Measurements from ENCODE around the gene HPSE. TPM values are rescaled to one million over a fixed set of nuclear protein-coding genes. Genes with fewer than 3 reads are reported as not detected.
"Not testable (repeated sequence)": the region's sequence is repeated elsewhere in the genome, so short reads cannot be mapped to it uniquely, and the experiment has no call there.

HPSE gene
- total RNA-seq, 2 experiments from 2014 or later, result 5.5 to 6.0 TPM

DNA sequence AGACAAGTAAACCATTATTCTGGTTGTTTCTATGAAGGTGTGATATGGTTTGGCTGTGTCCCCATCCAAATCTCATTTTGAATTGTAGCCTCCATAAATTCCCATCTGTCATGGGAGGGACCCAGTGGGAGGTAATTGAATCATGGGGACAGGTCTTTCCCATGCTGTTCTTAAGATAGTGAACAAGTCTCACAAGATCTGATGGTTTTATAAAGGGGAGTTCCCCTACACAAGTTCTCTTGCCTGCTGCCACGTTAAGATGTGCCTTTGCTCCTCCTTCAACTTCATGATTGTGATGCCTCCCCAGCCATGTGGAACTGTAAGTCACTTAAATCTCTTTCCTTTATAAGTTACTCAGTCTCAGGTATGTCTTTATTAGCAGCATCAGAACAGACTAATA, 46.3 kb downstream of the HPSE start:
- intact Hi-C loops (cut with micrococcal nuclease), result loop anchor here (10.0 kb wide), 1 partner anchor 384 kb away; the partner anchor contains the start of gene THAP9
- H3K27ac Mint-ChIP-seq; DNase-seq; H3K27me3 Mint-ChIP-seq; POLR2A ChIA-PET; H3K9me3 Mint-ChIP-seq; CTCF ChIA-PET; H3K4me3 Mint-ChIP-seq; ATAC-seq; H3K36me3 Mint-ChIP-seq (ENCODE audit: low read depth): not testable (repeated sequence)
- peaks cover 17% of the 10 kb centered on the region for H3K4me1 Mint-ChIP-seq (ENCODE audit: low read depth)

DNA sequence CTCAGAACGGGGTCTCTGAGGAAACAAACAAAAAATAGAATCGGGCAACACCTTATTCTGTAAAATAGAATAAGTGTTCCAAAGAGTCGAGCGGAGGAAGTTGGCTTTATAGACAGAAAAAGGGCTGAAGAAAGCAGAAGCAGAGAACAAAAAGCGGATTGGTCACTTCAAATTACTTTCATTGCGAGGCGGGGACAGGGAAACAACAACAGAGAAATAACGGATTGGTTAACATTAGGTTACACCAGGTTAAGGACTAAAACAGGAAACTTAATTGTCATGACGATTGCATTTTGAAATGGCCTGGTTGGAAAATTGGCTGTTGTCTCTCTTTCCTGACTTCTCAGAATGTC, 49.6 kb downstream of the HPSE start:
- intact Hi-C loops (cut with micrococcal nuclease), result loop anchor here (10.0 kb wide), 1 partner anchor 380 kb away; the partner anchor contains the start of gene THAP9
- ATAC-seq (peak; percentile 26), DNase-seq (peak; percentile 31)
- Mint-ChIP-seq H3K27me3 (no peaks in the 10 kb centered on the region), H3K4me3 (peak overlapping the region; percentile 87), H3K27ac (peak overlapping the region; percentile 99), H3K4me1 (ENCODE audit: low read depth) (peaks cover 43% of the 10 kb centered on the region), H3K9me3 (peaks cover 1% of the 10 kb centered on the region), H3K36me3 (ENCODE audit: low read depth) (no peaks in the 10 kb centered on the region)
- TF ChIP-seq, protein P1, sequence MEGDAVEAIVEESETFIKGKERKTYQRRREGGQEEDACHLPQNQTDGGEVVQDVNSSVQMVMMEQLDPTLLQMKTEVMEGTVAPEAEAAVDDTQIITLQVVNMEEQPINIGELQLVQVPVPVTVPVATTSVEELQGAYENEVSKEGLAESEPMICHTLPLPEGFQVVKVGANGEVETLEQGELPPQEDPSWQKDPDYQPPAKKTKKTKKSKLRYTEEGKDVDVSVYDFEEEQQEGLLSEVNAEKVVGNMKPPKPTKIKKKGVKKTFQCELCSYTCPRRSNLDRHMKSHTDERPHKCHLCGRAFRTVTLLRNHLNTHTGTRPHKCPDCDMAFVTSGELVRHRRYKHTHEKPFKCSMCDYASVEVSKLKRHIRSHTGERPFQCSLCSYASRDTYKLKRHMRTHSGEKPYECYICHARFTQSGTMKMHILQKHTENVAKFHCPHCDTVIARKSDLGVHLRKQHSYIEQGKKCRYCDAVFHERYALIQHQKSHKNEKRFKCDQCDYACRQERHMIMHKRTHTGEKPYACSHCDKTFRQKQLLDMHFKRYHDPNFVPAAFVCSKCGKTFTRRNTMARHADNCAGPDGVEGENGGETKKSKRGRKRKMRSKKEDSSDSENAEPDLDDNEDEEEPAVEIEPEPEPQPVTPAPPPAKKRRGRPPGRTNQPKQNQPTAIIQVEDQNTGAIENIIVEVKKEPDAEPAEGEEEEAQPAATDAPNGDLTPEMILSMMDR (IDR thresholded peaks at IDR 0.05), result no peak
- CTCF ChIA-PET, result interaction anchor here (0.7 to 5.5 kb wide), 24 partner anchors 8 to 278 kb away, joined by 3 to 48 read pairs (median 6); partner anchors contain the start of genes COPS4, HELQ, HPSE and LIN54
- POLR2A ChIA-PET, result interaction anchor here (0.6 to 2.0 kb wide), 12 partner anchors 11 to 250 kb away, joined by 3 to 8 read pairs (median 4); partner anchors contain the start of gene COPS4

DNA sequence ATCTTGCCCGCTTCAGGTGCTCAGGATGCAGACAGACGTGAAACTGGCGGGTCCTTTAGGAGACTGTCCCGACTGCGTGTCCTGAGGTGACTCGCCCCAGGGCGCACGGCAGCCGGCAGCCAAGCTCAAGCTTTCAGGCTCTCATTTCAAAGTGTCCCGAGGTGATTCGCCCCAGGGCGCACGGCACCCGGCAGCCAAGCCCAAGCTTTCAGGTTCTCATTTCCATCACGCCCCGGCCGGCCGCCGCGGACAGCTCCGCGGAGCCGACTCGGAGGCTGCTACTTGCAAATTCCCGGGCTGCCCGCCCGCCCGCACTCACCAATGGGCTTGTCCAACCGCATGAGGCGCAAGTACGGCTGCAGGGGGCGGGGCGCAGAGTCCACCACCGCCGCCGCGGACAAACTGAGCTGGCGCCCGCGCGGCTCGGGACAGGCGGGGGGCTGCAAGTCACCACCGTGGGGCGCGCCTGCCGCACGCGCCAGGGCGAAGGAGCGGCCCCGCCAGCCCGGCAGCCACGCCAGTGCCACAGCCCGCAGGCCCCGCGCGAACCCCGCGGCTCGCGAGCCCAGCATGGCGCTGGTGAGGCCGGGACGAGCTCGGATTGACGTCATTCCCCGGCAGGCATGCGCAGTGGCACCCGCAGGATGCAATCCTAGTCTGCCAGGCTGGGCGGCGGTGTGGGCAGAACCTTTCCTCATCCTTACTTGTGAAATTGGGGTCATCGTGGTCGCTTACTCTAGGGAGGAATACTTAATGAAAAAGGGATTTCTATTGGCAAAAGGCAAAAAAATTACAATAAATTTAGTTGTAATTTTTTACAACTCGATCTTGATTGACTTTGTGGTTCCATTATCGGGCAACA, 50.2 kb downstream of the HPSE start, which contains the start of gene COQ2:
COQ2 (minus strand) TSS at position 606 of the 862 bp plus-strand sequence; CDS start at position 572, 34 bp downstream.
- Mint-ChIP-seq H3K27me3 (no peaks in the 10 kb centered on the region), H3K4me1 (ENCODE audit: low read depth) (peaks cover 43% of the 10 kb centered on the region), H3K4me3 (peak within 1 kb of the TSS; percentile 87), H3K36me3 (ENCODE audit: low read depth) (no peaks in the 10 kb centered on the region), H3K9me3 (no peaks in the 10 kb centered on the region), H3K27ac (peak within 1 kb of the TSS; percentile 99)
- ChIA-PET CTCF (interaction anchor here (0.6 to 5.5 kb wide), 35 partner anchors 9 to 278 kb away, joined by 3 to 48 read pairs (median 4); partner anchors contain the start of genes COPS4, HELQ, HPSE and LIN54), POLR2A (interaction anchor here (0.5 to 2.0 kb wide), 18 partner anchors 11 to 249 kb away, joined by 3 to 8 read pairs (median 3); partner anchors contain the start of gene COPS4)
- ATAC-seq, result peak; percentile 91
- TF ChIP-seq, protein P1 (IDR thresholded peaks at IDR 0.05), result peak; percentile 12
- peak; percentile 95 for DNase-seq
- intact Hi-C loops (cut with micrococcal nuclease), result loop anchor here (5.0 to 10.0 kb wide), 3 partner anchors 173 to 380 kb away; partner anchors contain the start of genes HELQ, MRPS18C and THAP9

DNA sequence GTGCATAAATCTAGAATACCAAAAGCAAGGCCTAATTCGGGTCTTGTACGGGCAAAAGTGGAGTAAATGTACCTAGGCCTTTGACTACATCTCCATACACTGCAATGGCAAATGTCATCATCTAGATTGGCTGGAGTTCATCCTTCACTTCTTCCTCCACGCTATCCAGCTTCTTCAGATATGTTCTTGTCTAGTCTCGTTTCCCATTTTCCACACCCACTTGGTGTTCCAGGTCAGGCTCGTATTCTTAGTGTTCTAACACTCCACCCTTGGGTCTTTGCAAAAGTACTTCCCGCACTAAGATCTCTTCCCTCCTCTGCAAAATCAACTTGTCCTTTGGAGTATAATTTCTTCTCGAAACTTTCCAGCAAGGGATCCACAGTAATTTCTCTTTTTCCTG, 51.5 kb downstream of the HPSE start:
- peaks cover 43% of the 10 kb centered on the region for H3K4me1 Mint-ChIP-seq (ENCODE audit: low read depth)
- intact Hi-C loops (cut with micrococcal nuclease), result loop anchor here (5.0 to 10.0 kb wide), 3 partner anchors 174 to 378 kb away; partner anchors contain the start of genes HELQ, MRPS18C and THAP9
- TF ChIP-seq, protein P1 (IDR thresholded peaks at IDR 0.05), result no peak
- H3K27ac Mint-ChIP-seq, result no peak overlapping the region
- POLR2A ChIA-PET, result interaction anchor here (0.6 to 1.4 kb wide), 6 partner anchors 52 to 244 kb away, joined by 3 to 4 read pairs (median 3); partner anchors contain the start of gene HPSE
- H3K9me3 Mint-ChIP-seq, result no peaks in the 10 kb centered on the region
- CTCF ChIA-PET, result interaction anchor here (0.9 to 5.5 kb wide), 22 partner anchors 10 to 276 kb away, joined by 3 to 48 read pairs (median 6); partner anchors contain the start of genes HELQ and MRPS18C
- DNase-seq, result no peak
- no peaks in the 10 kb centered on the region for H3K27me3 Mint-ChIP-seq
- no peak for ATAC-seq
- peaks cover 3% of the 10 kb centered on the region for H3K36me3 Mint-ChIP-seq (ENCODE audit: low read depth)
- peak overlapping the region; percentile 87 for H3K4me3 Mint-ChIP-seq

DNA sequence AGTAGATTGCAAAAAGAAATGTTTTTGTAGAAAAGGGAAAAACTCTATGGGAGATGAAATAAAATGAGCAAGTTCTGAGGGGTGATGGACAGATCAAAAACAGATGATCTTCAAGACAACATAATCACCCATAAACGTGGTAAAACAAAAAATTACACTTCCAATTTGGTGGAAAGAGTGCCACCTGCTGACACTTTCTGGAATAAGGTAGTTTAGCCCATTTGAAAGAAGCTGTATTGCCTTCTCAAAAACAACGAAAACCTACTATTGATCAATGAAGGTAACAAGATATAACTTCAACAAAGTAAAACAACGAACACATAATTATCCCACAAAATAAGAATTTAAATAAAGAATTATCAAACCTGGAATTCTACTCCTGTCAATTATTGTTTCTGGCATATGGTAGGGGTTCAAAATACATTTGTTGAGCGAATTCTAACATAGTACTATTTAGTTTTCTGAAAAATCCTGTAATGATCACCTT, 52.6 kb downstream of the HPSE start:
- Mint-ChIP-seq H3K4me1 (ENCODE audit: low read depth) (peaks cover 46% of the 10 kb centered on the region), H3K9me3 (no peaks in the 10 kb centered on the region), H3K27ac (no peak overlapping the region), H3K27me3 (no peaks in the 10 kb centered on the region), H3K4me3 (peak overlapping the region; percentile 13), H3K36me3 (ENCODE audit: low read depth) (peaks cover 7% of the 10 kb centered on the region)
- ChIA-PET POLR2A (interaction anchor here (0.9 to 1.0 kb wide), 2 partner anchors 75 to 207 kb away, joined by 3 read pairs; no protein-coding TSS in a partner anchor), CTCF (interaction anchor here (0.6 to 5.5 kb wide), 28 partner anchors 9 to 376 kb away, joined by 3 to 48 read pairs (median 4); no protein-coding TSS in a partner anchor)
- ATAC-seq (peak; percentile 18), DNase-seq (peak; percentile 78)
- TF ChIP-seq, protein P1 (IDR thresholded peaks at IDR 0.05), result peak; percentile 75
- intact Hi-C loops (cut with micrococcal nuclease), result loop anchor here (5.0 to 10.0 kb wide), 3 partner anchors 175 to 377 kb away; partner anchors contain the start of genes HELQ, MRPS18C and THAP9
